HTERT RPE-1 (cell line): ENCODE results near the gene SLC7A4.
"Not testable (repeated sequence)": the region's sequence is repeated elsewhere in the genome, so short reads cannot be mapped to it uniquely, and the experiment has no call there.

Source experiments
- in situ Hi-C: fragments of 300-500 bp; cut with MboI; formaldehyde crosslinking; loops from 4 replicates; pipeline ENCODE4 v1.14.3; 2020; ENCODE audit warnings: low sequenced_read_pairs

SLC7A4 gene

GRCh38 chr22:21043860-21044535 is 11.6 kb upstream of the SLC7A4 start:
- in situ Hi-C loops: no loop called here

DNA sequence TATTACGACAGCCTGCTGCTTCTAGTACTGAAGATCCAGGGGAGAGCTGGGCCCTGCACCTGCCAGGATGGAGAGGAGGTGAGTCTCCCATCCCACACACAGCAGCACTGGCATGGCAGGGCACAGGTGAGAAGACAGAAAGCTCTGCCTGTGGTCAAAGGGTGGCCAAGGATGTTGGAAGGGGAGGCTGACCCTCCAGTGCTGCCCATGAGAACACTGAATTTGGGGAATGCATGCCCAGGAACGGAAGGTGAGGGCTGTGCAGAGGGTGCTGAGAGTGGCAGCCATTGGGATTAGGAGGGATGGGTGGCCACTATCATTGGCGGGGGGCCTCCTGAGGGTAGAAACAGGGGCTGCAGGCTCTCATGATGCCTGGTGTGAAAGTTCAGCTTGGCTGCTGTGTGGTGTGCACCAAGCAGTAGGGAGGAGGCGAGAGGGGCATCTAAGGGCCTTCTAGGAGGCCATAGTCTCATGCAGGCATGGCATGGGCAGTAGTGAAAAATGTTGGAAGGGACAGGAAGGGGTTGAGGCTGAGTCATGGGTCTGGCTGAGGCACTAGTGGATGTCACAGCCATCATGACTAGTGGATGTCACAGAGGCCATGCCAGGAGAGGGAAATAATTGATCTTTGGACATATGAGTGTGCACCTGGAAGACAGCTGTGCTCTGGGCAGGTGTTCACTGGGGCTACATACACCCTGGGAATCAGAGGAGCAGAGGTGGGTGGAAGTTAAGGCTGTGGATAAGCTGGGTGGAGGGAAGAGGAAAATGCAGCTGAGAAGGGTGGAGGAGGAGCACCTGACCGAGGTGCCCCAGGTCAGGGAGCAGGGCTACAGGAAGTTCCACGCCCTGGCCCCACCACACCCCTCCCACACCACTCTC is 10.9 kb upstream of the SLC7A4 start:
- in situ Hi-C loops: no loop called here

- in situ Hi-C loops: no loop called here
Observed at GRCh38 chr22:21041937-21042336, 9.6 kb upstream of the SLC7A4 start.

GRCh38 chr22:21039158-21039557 is 6.8 kb upstream of the SLC7A4 start:
- in situ Hi-C loops: not testable (repeated sequence)

GRCh38 chr22:21038405-21038804 is 6.0 kb upstream of the SLC7A4 start:
- in situ Hi-C loops: no loop called here

- in situ Hi-C loops: no loop called here
Observed at GRCh38 chr22:21034989-21035388, 2.6 kb upstream of the SLC7A4 start.

- in situ Hi-C loops: no loop called here
Observed at GRCh38 chr22:21033895-21034294, 1.5 kb upstream of the SLC7A4 start.

DNA sequence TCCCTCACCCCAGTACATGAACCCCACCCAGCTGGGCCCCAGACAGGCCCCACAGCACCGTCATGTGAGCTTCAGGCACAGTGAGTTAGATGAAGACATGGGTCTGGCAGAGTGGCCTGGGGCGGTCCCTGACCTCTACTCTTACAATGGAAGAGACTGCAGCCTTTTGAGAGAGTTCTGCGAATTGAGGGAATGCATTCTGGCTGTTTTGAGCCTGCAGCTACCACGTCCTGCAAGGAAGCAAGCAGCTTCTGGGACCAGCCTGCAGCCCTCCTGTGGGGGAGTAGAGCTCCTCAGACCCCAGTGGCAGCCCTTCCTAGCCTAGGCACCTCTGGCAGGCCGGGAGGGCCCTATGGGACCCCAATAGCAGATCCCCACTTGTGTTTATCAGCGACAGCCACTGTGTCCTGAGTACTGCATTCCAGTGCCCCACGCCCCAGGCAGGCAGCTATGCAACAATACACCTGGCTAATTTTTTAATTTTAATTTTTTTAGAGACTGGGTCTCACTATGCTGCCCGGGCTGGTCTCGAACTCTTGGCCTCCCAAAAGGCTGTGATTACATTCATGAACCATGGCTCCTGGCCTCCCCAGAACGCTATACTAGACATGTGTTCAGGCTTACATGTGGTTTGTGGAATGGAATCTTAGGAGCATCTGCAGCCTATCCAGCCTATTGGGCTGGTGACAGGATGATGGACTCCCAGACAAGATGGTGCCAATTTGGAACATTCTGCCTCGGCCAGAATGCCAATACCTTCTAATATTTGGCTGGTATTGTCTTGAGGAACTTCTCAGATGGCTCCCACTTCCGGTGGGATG is 717 bp upstream of the SLC7A4 start:
- in situ Hi-C loops: no loop called here

DNA sequence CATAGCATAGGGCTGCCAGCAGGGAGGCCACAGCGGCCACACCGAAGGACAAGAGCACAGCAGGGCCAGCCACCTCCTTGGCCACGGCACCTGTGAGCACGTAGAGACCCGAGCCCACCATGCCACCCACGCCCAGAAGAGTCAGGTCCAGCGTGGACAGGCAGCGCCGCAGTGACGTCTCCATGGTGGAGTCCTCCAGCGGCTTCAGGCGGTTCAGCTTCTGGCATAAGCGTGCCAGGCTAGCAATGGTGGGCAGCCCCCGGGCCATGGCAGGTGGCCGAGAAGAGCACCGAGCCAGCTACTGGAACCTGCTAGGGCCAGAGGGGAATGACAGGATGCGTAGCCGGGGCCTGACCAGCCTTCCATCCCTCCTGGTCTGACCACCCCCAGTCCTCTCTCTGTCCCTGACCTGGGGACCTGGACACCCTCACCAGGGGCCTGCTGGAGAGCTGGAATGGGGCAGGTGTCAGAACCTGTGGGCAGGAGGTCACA is 770 bp downstream of the SLC7A4 start:
- in situ Hi-C loops: no loop called here

DNA sequence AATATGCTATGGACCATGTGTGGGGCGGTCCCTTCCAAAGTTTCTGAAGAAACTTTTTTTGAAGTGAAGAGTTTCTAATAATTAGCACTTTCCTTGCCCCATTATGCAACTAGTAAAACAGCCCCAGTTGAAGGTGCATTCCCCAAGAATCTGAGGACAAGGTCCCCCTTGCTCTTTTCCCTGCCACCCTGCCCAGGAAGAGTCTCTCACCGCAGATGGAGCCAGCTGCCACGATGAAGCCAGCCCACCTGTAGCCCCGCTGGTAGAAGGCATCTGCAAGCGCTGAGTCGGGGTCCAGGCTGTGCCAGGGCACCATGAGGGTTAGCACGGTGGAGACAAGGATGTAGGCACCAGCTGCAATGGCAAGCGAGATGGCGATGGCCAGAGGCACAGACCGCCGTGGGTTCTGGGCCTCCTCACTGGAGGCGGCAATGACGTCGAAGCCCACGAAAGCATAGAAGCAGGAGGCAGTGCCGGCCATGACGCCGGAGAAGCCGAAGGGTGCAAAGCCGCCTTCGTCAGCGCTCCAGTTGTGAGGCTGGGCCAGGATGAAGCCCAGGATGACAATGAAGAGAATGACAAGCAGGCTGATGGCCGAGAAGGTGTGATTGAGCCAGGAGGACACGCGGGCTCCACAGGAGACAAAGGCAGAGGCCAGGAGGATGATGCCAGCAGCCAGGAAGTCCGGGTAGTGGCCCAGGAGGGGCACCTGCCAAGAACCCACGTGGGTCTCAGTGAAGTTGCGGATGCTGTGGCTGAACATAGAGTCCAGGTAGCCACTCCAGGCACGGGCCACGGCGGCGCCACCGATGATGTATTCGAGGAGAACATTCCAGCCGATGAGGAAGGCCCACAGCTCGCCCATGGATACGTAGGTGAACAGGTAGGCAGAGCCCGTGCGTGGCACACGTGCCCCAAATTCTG is 1.5 kb downstream of the SLC7A4 start:
- in situ Hi-C loops: no loop called here

GRCh38 chr22:21030032-21030431 is 2.3 kb downstream of the SLC7A4 start:
- in situ Hi-C loops: no loop called here

DNA sequence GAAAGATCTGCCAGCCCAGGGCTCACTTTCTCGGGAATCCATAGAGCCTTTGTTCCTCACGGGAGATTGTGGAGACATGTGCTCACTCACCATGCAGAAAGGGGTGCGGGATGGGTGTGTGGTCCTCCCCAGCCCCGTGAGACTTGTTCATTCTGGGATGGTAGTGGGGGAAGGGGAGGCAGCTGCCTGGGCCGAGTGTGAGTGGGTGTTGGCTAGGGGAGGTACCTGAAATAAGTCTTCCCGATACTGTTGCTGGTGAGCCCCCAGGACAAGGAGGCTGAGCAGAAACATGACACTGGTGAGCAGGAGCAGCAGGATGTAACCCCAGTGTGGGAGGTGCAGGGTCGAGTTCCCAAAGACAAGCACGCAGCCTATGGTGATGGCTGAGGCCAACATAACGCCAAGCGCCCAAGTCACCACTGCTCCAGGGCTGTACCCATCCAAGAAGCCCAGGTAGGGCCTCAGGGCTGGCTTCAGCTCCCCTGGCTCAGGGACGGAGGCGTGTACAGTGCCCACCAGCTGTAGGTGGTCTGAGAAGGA is 2.8 kb downstream of the SLC7A4 start:
- in situ Hi-C loops: no loop called here

DNA sequence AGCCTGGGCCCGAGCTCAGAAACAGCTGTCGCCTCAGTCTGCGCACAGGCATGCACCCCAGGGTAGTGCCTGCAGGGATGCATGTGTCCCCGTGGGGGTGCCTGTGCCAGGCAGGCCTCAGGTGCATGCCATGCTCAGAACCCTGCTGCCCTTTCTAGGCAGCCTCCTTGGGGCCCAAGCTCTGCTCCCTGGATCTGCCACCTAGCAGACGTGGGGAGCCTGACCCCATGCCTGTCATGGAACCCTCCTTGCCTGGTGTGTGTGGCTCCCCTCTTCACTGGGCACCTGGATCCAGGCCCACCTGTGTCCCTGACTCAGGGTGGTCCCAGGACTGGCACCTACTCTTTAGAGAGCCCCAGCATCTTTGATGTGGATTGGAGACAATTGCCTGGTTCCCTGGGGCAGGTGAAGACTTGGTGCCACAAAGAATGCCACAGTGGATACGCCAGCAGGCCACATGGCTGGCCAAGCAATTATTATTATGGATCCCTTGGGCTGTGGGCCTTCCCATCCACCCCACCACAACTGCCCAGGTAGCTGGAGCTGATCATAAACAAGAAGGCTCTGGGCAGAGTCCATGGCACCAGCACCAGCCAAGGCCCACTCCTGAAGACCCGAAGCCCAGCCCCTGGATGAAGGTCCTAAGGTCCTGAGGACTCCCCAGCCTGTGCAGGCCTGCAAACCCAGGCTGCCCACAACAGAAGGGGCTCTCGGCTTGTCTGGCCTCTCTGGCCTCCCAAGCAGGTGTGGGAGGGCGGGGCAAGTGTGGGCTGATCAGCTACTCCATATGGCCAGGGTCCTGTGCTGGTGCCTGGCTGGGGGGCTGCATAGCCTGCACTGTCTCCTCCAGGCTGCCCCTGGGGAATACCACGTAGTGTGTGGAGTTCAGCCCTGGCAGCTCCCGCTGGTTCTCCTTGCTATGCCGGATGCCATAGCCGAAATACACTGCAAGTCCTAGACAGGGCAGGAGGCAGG is 3.8 kb downstream of the SLC7A4 start:
- in situ Hi-C loops: no loop called here

DNA sequence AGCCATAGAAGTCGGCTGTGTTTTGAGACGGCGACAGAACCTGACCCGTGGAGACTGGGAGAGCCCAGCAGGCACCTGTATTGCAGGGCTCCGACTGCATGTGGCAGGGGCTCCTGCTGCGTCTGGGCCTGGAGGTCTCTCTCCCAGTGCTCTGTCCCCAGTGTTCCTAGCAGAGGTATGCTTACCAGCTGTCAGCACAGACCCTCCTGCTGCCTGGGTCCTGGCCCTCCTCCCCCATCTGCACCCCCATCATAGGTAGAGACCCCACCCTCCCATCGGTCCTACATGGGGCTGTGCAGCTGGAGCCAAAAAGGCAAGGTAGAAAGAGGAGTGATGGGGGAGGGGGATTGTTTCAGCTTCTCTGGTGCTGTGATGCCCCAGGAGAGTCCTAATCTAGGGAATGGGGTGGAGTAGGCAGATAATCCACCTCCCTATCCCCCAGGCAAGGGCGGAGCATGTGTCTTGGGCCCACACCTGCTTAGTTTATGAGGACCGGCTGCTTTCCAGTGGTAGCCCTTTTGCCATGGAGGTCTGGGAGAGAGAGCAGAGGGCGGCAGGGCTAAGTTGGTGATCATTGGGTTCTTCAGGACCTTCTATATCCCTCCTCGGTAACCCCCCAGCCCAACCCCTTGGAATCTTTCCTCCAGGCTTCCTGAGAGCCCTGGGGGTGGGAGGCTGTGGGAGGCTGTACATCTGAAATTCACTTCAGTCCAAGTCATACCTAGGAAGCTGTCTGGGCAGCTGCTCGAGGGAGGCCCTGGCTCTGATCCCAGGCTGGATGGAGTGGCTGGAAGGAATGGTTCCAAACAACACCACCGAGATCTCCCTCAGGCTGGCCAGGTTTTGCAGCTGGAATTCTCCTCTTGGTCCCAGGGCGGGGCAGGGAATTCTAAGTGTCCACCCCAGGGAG is 5.3 kb downstream of the SLC7A4 start:
- in situ Hi-C loops: no loop called here

GRCh38 chr22:21025763-21026755 is 6.3 kb downstream of the SLC7A4 start:
- in situ Hi-C loops: no loop called here

DNA sequence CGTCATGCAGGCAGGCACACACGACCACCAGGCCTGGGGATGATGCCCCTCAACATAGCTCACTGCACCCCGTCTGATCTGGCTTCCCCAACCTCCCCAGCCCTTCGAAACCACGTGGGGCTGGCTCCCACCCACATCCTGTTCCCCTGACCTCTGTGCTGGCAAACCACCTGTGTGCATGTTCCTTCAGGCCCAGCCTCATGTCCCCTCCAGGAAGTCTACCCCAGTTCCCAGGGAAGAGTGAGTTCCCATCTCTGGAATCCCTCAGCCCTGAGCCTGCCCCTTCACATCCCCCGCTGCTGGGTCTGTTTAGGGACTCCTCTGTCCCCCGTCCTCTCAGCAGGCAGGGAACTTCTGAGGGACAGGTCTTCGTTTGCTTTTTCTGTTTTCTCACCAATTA is 7.1 kb downstream of the SLC7A4 start:
- in situ Hi-C loops: no loop called here
